Liver (tissue), 9 donors: ENCODE measurements around the gene TMPRSS2. TPM values are rescaled to one million over a fixed set of nuclear protein-coding genes. Genes with fewer than 3 reads are reported as not detected.

Source experiments
- DNase-seq: peaks from one replicate; pipeline ENCODE4 v3.0.0-alpha.2; 2017; ENCODE audit warnings: low spot score
- H3K27ac ChIP-seq, 2 donors: one replicate each; pipeline ENCODE4 v1.7.0; 2013; ENCODE audit warnings: inconsistent platforms in 2 of 2, low read length in 2 of 2, control low read depth in 1 of 2, low read depth in 1 of 2, mild to moderate bottlenecking in 1 of 2
- H3K27me3 ChIP-seq, 4 donors: one replicate each; pipeline versions ENCODE4 v1.6.1 to v1.7.0; 2013; ENCODE audit warnings: low read length in 3 of 4, inconsistent platforms in 1 of 4, mild to moderate bottlenecking in 1 of 4, moderate library complexity in 1 of 4; ENCODE audit not compliant: control insufficient read depth in 4 of 4, insufficient read depth in 4 of 4
- H3K36me3 ChIP-seq, 4 donors: one replicate each; pipeline versions ENCODE4 v1.6.1 to v1.7.0; 2013; ENCODE audit warnings: low read length in 3 of 4, mild to moderate bottlenecking in 3 of 4, low read depth in 1 of 4, moderate library complexity in 1 of 4; ENCODE audit not compliant: control insufficient read depth in 4 of 4, insufficient read depth in 3 of 4
- H3K4me1 ChIP-seq, 4 donors: one replicate each; pipeline versions ENCODE4 v1.6.1 to v1.7.0; 2013; ENCODE audit warnings: low read length in 3 of 4, mild to moderate bottlenecking in 3 of 4, moderate library complexity in 1 of 4; ENCODE audit not compliant: control insufficient read depth in 4 of 4, insufficient read depth in 4 of 4
- H3K4me3 ChIP-seq, 3 donors: one replicate each; pipeline versions ENCODE4 v1.6.1 to v1.7.0; 2013; ENCODE audit warnings: low read length in 3 of 3, control low read depth in 1 of 3, low read depth in 1 of 3, mild to moderate bottlenecking in 1 of 3
- H3K9ac ChIP-seq, 2 donors: one replicate each; pipeline ENCODE4 v1.7.0; 2013; ENCODE audit warnings: low read length in 2 of 2, mild to moderate bottlenecking in 2 of 2, moderate library complexity in 2 of 2, control low read depth in 1 of 2, low read depth in 1 of 2
- H3K9me3 ChIP-seq, 4 donors: one replicate each; pipeline versions ENCODE4 v1.6.1 to v1.7.0; 2013; ENCODE audit warnings: low read length in 3 of 4; ENCODE audit not compliant: control insufficient read depth in 4 of 4
- EGR1 ChIP-seq, 2 donors: IDR thresholded peaks; 2 replicates each; pipeline ENCODE4 v1.6.1; 2016 to 2018; ENCODE audit warnings: antibody characterized with exemption in 2 of 2, low read depth in 2 of 2
- FOXA1 ChIP-seq: IDR thresholded peaks from 2 replicates; pipeline ENCODE4 v1.6.1; 2016; ENCODE audit warnings: antibody characterized with exemption
- FOXA2 ChIP-seq: IDR thresholded peaks from 2 replicates; pipeline ENCODE4 v1.6.1; 2016; ENCODE audit warnings: antibody characterized with exemption
- GABPA ChIP-seq, 2 donors: IDR thresholded peaks in 1 of 2; conservative IDR thresholded peaks in 1 of 2; 2 replicates each; pipeline ENCODE4 v1.6.1; 2016; ENCODE audit warnings: antibody characterized with exemption in 2 of 2, mild to moderate bottlenecking in 1 of 2, moderate library complexity in 1 of 2
- HNF4A ChIP-seq, 2 donors: conservative IDR thresholded peaks; 2 replicates each; pipeline ENCODE4 v1.6.1; 2016; ENCODE audit warnings: antibody characterized with exemption in 2 of 2, mild to moderate bottlenecking in 2 of 2
- HNF4G ChIP-seq: IDR thresholded peaks from 2 replicates; pipeline ENCODE4 v1.6.1; 2016; ENCODE audit warnings: antibody characterized with exemption
- JUND ChIP-seq, 2 donors: IDR thresholded peaks; 2 replicates each; pipeline ENCODE4 v1.6.1; 2016; ENCODE audit warnings: antibody characterized with exemption in 2 of 2
- MAX ChIP-seq: IDR thresholded peaks from 2 replicates; pipeline ENCODE4 v1.6.1; 2016; ENCODE audit warnings: antibody characterized with exemption
- NR2F2 ChIP-seq: IDR thresholded peaks from 2 replicates; pipeline ENCODE4 v1.6.1; 2016; ENCODE audit warnings: antibody characterized with exemption
- RAD21 ChIP-seq, 2 donors: IDR thresholded peaks; 2 replicates each; pipeline ENCODE4 v1.6.1; 2016; ENCODE audit warnings: antibody characterized with exemption in 2 of 2, mild to moderate bottlenecking in 2 of 2
- REST ChIP-seq: IDR thresholded peaks from 2 replicates; pipeline ENCODE4 v1.6.1; 2016; ENCODE audit warnings: antibody characterized with exemption, mild to moderate bottlenecking
- RXRA ChIP-seq, 2 donors: IDR thresholded peaks; 2 replicates each; pipeline ENCODE4 v1.6.1; 2017 to 2018; ENCODE audit warnings: antibody characterized with exemption in 2 of 2, mild to moderate bottlenecking in 1 of 2
- SP1 ChIP-seq: IDR thresholded peaks from 2 replicates; pipeline ENCODE4 v1.6.1; 2018; ENCODE audit warnings: antibody characterized with exemption, mild to moderate bottlenecking
- TAF1 ChIP-seq: conservative IDR thresholded peaks from 2 replicates; pipeline ENCODE4 v1.6.1; 2016; ENCODE audit warnings: antibody characterized with exemption, mild to moderate bottlenecking
- YY1 ChIP-seq: IDR thresholded peaks from 2 replicates; pipeline ENCODE4 v1.6.1; 2016; ENCODE audit warnings: antibody characterized with exemption, mild to moderate bottlenecking
- WGBS: extraction: QIAGEN DNeasy Blood & Tissue Kit; methylation state at CpG from one replicate; pipeline ENCODE4 v1.1.7; 2013; 5-methylcytosine and 5-hydroxymethylcytosine counted together
- polyA plus RNA-seq, 2 donors: library from polyadenylated mRNA; stranded (reverse) in 1 of 2; unstranded in 1 of 2; fragments of 200-250 nt in 1 of 2; fragments of >200 nt in 1 of 2; fragmentation: Nextera tagmentation in 1 of 2; extraction: Ambion mirVana in 1 of 2; gene quantifications; one replicate each; pipeline versions ENCODE4 v1.2.1 to v1.2.3, GENCODE V29; 2013 to 2015
- total RNA-seq, 2 donors: library from RNA; depleted of rRNA; stranded (reverse); fragments of >200 nt; gene quantifications; one replicate each; pipeline ENCODE4 v1.2.3, GENCODE V29; 2014
- TF ChIP-seq, protein P1 (sequence below): IDR thresholded peaks from 2 replicates; pipeline ENCODE4 v1.6.1; 2016; ENCODE audit warnings: antibody characterized with exemption
- donor health status: healthy.
- donor health status: healthy.
- donor health status: healthy.
- donor health status: healthy.
- donor health status: healthy.

TMPRSS2 gene
- total and polyA plus RNA-seq, 4 donors = 0.14 to 32.0 (median 11.4) TPM

- no peaks in the 10 kb centered on the region for H3K36me3 ChIP-seq
- H3K9ac ChIP-seq = no peak overlapping the region
- peaks cover 0 to 16% (median 10%) of the 10 kb centered on the region in 4 donors for H3K4me1 ChIP-seq
- 85% methylated on average over 9 of the region's 9 CpGs for WGBS
- H3K4me3 ChIP-seq = no peak overlapping the region
- H3K27me3 ChIP-seq = no peaks in the 10 kb centered on the region
- H3K9me3 ChIP-seq = no peaks in the 10 kb centered on the region
- DNase-seq = no peak
- no peak overlapping the region for H3K27ac ChIP-seq
- TF ChIP-seq, protein P1, sequence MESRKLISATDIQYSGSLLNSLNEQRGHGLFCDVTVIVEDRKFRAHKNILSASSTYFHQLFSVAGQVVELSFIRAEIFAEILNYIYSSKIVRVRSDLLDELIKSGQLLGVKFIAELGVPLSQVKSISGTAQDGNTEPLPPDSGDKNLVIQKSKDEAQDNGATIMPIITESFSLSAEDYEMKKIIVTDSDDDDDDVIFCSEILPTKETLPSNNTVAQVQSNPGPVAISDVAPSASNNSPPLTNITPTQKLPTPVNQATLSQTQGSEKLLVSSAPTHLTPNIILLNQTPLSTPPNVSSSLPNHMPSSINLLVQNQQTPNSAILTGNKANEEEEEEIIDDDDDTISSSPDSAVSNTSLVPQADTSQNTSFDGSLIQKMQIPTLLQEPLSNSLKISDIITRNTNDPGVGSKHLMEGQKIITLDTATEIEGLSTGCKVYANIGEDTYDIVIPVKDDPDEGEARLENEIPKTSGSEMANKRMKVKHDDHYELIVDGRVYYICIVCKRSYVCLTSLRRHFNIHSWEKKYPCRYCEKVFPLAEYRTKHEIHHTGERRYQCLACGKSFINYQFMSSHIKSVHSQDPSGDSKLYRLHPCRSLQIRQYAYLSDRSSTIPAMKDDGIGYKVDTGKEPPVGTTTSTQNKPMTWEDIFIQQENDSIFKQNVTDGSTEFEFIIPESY = no peak
These were observed 21.8 kb upstream of the TMPRSS2 start for GRCh38 chr21:41529769-41530168.

DNA sequence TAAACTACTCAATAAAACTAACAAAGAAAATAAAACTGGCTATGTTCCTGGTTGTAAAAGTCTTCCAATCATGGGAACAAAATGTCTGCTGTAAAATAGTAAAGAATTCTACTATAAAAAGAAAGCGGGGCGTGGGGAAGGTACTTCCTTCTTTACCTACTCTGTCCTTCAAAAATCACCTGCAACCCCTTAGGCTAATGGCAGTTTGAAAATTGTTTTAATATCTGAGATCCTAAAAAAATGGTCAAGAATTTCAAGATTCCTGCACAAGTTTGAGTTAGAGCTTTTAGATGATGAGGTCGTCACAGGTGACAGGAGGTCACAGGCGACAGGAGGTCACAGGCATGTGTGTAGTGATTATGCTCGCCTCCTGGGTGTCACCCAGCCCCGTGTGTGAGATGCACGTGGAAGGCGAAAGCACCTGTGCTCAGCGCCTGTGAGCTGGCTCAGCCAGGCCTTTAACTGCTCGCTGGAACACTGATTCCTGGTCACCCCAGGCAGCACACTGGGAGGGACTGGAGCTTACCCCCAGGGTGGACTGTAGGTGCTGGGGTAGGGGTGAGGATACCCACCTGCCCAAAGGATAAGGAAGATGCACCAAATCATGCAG is 18.6 kb upstream of the TMPRSS2 start:
- H3K9me3 ChIP-seq = no peaks in the 10 kb centered on the region
- DNase-seq = no peak
- no peak overlapping the region for H3K4me3 ChIP-seq
- peaks cover 0 to 16% (median 10%) of the 10 kb centered on the region in 4 donors for H3K4me1 ChIP-seq
- H3K9ac ChIP-seq = no peak overlapping the region
- H3K27me3 ChIP-seq = no peaks in the 10 kb centered on the region
- H3K27ac ChIP-seq = peak overlapping the region; percentile 85 to 86
- no peaks in the 10 kb centered on the region for H3K36me3 ChIP-seq
- WGBS = 50% methylated on average over 10 of the region's 10 CpGs
- TF ChIP-seq HNF4G = no peak
- TF ChIP-seq YY1 = no peak
- TF ChIP-seq RAD21 (IDR thresholded peaks at IDR 0.05) = peak in 1 of 2 donors; percentile 16
- TF ChIP-seq SP1 = no peak
- TF ChIP-seq FOXA1 = no peak
- TF ChIP-seq JUND (IDR thresholded peaks at IDR 0.05) = no peak
- TF ChIP-seq HNF4A (conservative IDR thresholded peaks at IDR 0.05) = peak in 1 of 2 donors; percentile 52
- TF ChIP-seq RXRA (IDR thresholded peaks at IDR 0.05) = peak; percentile 79 to 87
- peak; percentile 33 for TF ChIP-seq NR2F2
- no peak for TF ChIP-seq GABPA (IDR thresholded peaks at IDR 0.05 in 1 of 2, conservative IDR thresholded peaks at IDR 0.05 in 1 of 2)
- TF ChIP-seq REST = no peak
- TF ChIP-seq, protein P1 = no peak
- TF ChIP-seq FOXA2 = no peak
- TF ChIP-seq MAX = peak; percentile 21
- TF ChIP-seq TAF1 = no peak
- TF ChIP-seq EGR1 (IDR thresholded peaks at IDR 0.05; ENCODE audit: low read depth in 2 of 2) = no peak
